Fibroblast of skin of left biceps (primary cell): Measurements from ENCODE around the gene F2R.
A peak's percentile ranks its signal among the peaks of the same experiment; 100 is the strongest.

Experiments
- DNase-seq, 2 experiments: peaks; one replicate each; pipeline ENCODE4 v3.0.0-alpha.2; 2013; ENCODE audit warnings: low read depth in 2 of 2

F2R gene

GRCh38 chr5:76690704-76691466 is 25.0 kb upstream of the F2R start:
- DNase-seq, result no peak

- DNase-seq, result peak in 1 of 2 experiments; percentile 55
Observed at GRCh38 chr5:76691467-76692273, 24.3 kb upstream of the F2R start.

GRCh38 chr5:76692274-76692540 is 23.7 kb upstream of the F2R start:
- DNase-seq, result no peak

GRCh38 chr5:76692651-76693050 is 23.3 kb upstream of the F2R start:
- DNase-seq, result no peak

- DNase-seq, result no peak
Observed at GRCh38 chr5:76693141-76693540, 22.8 kb upstream of the F2R start.

GRCh38 chr5:76694317-76694716 is 21.6 kb upstream of the F2R start:
- no peak for DNase-seq

GRCh38 chr5:76695346-76695745 is 20.6 kb upstream of the F2R start:
- DNase-seq, result no peak

- DNase-seq, result no peak
Observed at GRCh38 chr5:76696251-76696650, 19.7 kb upstream of the F2R start.

- no peak for DNase-seq
Observed at GRCh38 chr5:76697670-76698069, 18.3 kb upstream of the F2R start.

GRCh38 chr5:76700571-76700970 is 15.4 kb upstream of the F2R start:
- no peak for DNase-seq

- peak; percentile 72 to 76 for DNase-seq
Observed at GRCh38 chr5:76701298-76701697, 14.6 kb upstream of the F2R start.

- DNase-seq, result no peak
Observed at GRCh38 chr5:76703707-76704106, 12.2 kb upstream of the F2R start.

- no peak for DNase-seq
Observed at GRCh38 chr5:76704131-76704663, 11.7 kb upstream of the F2R start.

GRCh38 chr5:76705574-76705973 is 10.4 kb upstream of the F2R start:
- no peak for DNase-seq

- peak; percentile 76 to 80 for DNase-seq
Observed at GRCh38 chr5:76709762-76710161, 6.2 kb upstream of the F2R start.

GRCh38 chr5:76710991-76711390 is 4.9 kb upstream of the F2R start:
- DNase-seq, result no peak

- DNase-seq, result no peak
Observed at GRCh38 chr5:76714751-76715485, 1.0 kb upstream of the F2R start.

- no peak for DNase-seq
Observed at GRCh38 chr5:76715486-76715735, 515 bp upstream of the F2R start.

- no peak for DNase-seq
Observed at GRCh38 chr5:76716456-76717157, 681 bp downstream of the F2R start.

GRCh38 chr5:76717222-76718083 is 1.5 kb downstream of the F2R start:
- DNase-seq, result no peak

GRCh38 chr5:76718381-76718832 is 2.5 kb downstream of the F2R start:
- no peak for DNase-seq
